Measurements from ENCODE around the gene CLIC3.

The CLIC3 gene

DNA sequence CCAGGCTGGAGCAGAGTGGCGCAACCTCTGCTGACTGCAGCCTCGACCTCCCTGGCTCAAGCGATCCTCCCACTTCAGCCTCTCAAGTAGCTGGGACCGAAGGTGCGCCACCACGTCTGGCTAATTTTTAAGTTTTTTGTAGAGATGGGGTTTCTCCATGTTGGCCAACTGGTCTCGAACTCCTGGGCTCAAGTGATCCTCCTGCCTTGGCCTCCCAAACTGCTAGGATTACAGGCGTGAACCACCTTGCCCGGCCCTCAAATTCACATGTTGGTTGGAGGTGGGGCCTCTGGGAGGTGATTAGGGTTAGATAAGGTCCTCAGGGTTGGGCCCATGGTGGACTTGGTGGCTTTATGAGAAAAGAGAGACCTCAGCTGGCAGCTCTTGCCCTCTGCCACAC lies 34.2 kb downstream of the CLIC3 start:
- Histone ChIP-seq H3K4me3 (ENCODE audit: low read length) (no peak overlapping the region), H3K4me1 (ENCODE audit: low read length) (no peaks in the 10 kb centered on the region), H3F3A (ENCODE audit: insufficient read depth, low read length) (no peaks in the 10 kb centered on the region), H3K9me2 (replicated peaks; ENCODE audit: insufficient read depth, low read length) (no peaks in the 10 kb centered on the region), H2AFZ (ENCODE audit: low read length) (no peak overlapping the region), H3K27ac (ENCODE audit: low read length) (no peak overlapping the region), H4K20me1 (ENCODE audit: insufficient read depth, low read length) (no peaks in the 10 kb centered on the region), H3K36me3 (replicated peaks; ENCODE audit: insufficient read depth, low read length) (no peaks in the 10 kb centered on the region), H3K79me2 (ENCODE audit: low read length) (no peaks in the 10 kb centered on the region), H3K27me3 (replicated peaks; ENCODE audit: insufficient read depth, low read length) (peaks cover 76% of the 10 kb centered on the region), H3K9me3 (replicated peaks; ENCODE audit: insufficient read depth, low read length) (no peaks in the 10 kb centered on the region), H3K4me2 (ENCODE audit: low read depth, low read length) (no peak overlapping the region), H3K9ac (ENCODE audit: low read length) (no peak overlapping the region)
- TF ChIP-seq, protein P1, sequence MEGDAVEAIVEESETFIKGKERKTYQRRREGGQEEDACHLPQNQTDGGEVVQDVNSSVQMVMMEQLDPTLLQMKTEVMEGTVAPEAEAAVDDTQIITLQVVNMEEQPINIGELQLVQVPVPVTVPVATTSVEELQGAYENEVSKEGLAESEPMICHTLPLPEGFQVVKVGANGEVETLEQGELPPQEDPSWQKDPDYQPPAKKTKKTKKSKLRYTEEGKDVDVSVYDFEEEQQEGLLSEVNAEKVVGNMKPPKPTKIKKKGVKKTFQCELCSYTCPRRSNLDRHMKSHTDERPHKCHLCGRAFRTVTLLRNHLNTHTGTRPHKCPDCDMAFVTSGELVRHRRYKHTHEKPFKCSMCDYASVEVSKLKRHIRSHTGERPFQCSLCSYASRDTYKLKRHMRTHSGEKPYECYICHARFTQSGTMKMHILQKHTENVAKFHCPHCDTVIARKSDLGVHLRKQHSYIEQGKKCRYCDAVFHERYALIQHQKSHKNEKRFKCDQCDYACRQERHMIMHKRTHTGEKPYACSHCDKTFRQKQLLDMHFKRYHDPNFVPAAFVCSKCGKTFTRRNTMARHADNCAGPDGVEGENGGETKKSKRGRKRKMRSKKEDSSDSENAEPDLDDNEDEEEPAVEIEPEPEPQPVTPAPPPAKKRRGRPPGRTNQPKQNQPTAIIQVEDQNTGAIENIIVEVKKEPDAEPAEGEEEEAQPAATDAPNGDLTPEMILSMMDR (IDR thresholded peaks at IDR 0.05; ENCODE audit: low read length): no peak
- TF ChIP-seq EZH2phosphoT487 (IDR thresholded peaks at IDR 0.05; ENCODE audit: low read length): no peak
- no peak for DNase-seq

DNA sequence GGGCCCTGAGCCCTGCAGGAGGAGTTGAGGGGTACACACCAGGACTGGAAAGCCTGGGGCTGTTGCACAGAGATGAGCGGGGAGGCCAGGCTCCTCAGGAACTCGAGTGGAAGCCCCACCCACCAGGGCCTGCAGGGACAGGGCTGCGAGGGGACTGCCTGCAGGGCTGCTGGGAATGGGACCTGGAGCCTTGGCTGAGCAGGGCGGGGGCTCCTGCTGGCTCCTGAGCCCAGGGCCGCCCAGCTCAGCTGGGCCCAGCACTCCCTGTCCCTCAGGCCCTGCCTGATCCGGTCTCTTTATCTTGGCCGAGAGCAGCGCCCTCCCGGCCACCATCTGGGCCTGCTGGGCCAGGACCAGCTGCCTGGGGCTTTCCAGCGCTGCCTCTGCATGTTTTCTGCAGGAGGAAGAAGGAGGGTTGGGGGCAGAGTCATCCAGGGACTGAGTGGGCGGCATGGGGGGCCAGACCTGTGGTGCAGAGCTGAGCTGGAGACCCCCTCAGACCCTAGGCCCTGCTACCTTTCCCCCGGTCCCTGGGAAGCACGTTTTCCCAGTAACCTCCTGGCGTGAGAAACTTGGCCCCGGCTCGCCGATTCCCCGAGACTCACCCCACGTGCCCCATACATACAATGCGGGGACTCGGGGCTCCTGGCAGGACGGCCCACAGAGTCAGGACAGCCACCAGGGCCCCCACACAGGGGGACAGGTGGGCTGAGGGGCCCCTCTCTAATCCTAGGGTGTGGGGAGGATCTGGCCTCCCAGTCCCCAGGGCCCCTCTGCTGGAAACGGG lies 34.9 kb downstream of the CLIC3 start:
- Histone ChIP-seq H3K4me1 (ENCODE audit: low read length) (no peaks in the 10 kb centered on the region), H3K36me3 (replicated peaks; ENCODE audit: insufficient read depth, low read length) (no peaks in the 10 kb centered on the region)

DNA sequence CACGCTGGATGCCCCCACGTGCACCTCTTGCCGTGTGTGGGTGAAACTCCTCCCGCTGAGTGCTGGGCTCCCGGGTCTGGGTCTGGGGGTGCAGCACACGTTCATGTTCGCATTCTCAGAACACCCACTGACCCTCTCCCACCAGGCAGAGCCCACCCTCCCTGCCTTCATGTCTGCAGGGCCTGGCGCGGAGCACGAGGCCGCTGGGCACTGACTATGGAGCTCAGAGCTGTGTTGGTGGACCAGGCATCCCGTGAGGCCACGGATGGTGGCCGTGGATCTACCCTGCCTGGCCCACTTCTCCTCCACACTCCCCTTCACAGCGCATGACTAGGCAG lies 35.5 kb downstream of the CLIC3 start:
- H4K20me1 ChIP-seq (ENCODE audit: insufficient read depth, low read length): no peaks in the 10 kb centered on the region
- H3K79me2 ChIP-seq (ENCODE audit: low read length): no peaks in the 10 kb centered on the region
- no peaks in the 10 kb centered on the region for H3K36me3 ChIP-seq (replicated peaks; ENCODE audit: insufficient read depth, low read length)
- H3K4me3 ChIP-seq (ENCODE audit: low read length): no peak overlapping the region
- H3K27me3 ChIP-seq (replicated peaks; ENCODE audit: insufficient read depth, low read length): peaks cover 80% of the 10 kb centered on the region
- no peaks in the 10 kb centered on the region for H3K9me2 ChIP-seq (replicated peaks; ENCODE audit: insufficient read depth, low read length)
- no peak for DNase-seq
- no peak overlapping the region for H3K27ac ChIP-seq (ENCODE audit: low read length)
- no peak overlapping the region for H3K9ac ChIP-seq (ENCODE audit: low read length)
- no peaks in the 10 kb centered on the region for H3K4me1 ChIP-seq (ENCODE audit: low read length)
- no peak overlapping the region for H2AFZ ChIP-seq (ENCODE audit: low read length)
- no peaks in the 10 kb centered on the region for H3K9me3 ChIP-seq (replicated peaks; ENCODE audit: insufficient read depth, low read length)
- H3F3A ChIP-seq (ENCODE audit: insufficient read depth, low read length): no peaks in the 10 kb centered on the region
- TF ChIP-seq EZH2 (optimal IDR thresholded peaks at IDR 0.05; ENCODE audit: low read depth, low read length) (no peak), EZH2phosphoT487 (IDR thresholded peaks at IDR 0.05; ENCODE audit: low read length) (no peak)
- TF ChIP-seq, protein P1 (IDR thresholded peaks at IDR 0.05; ENCODE audit: low read length): no peak
- no peak overlapping the region for H3K4me2 ChIP-seq (ENCODE audit: low read depth, low read length)

More for the DNA sequence above, 34.9 kb downstream of the CLIC3 start:
- Histone ChIP-seq H3K9me3 (replicated peaks; ENCODE audit: insufficient read depth, low read length) (no peaks in the 10 kb centered on the region), H3F3A (ENCODE audit: insufficient read depth, low read length) (no peaks in the 10 kb centered on the region), H3K9me2 (replicated peaks; ENCODE audit: insufficient read depth, low read length) (no peaks in the 10 kb centered on the region), H3K4me3 (ENCODE audit: low read length) (no peak overlapping the region), H2AFZ (ENCODE audit: low read length) (no peak overlapping the region), H3K27ac (ENCODE audit: low read length) (no peak overlapping the region), H3K27me3 (replicated peaks; ENCODE audit: insufficient read depth, low read length) (peaks cover 79% of the 10 kb centered on the region), H3K4me2 (ENCODE audit: low read depth, low read length) (no peak overlapping the region), H4K20me1 (ENCODE audit: insufficient read depth, low read length) (no peaks in the 10 kb centered on the region), H3K79me2 (ENCODE audit: low read length) (no peaks in the 10 kb centered on the region), H3K9ac (ENCODE audit: low read length) (no peak overlapping the region)
- TF ChIP-seq EZH2phosphoT487 (IDR thresholded peaks at IDR 0.05; ENCODE audit: low read length) (no peak), EZH2 (optimal IDR thresholded peaks at IDR 0.05; ENCODE audit: low read depth, low read length) (no peak)
- TF ChIP-seq, protein P1 (IDR thresholded peaks at IDR 0.05; ENCODE audit: low read length): no peak
- DNase-seq: no peak
